Skin epidermis (tissue), 12 donors: Measurements from ENCODE around the gene ZBTB45.
"Not testable (repeated sequence)": the region's sequence is repeated elsewhere in the genome, so short reads cannot be mapped to it uniquely, and the experiment has no call there.

ENCODE experiments used
- H3K27ac ChIP-seq, 21 experiments: fragments of 200-600 bp; sonication (generic) in 11 of 21; one replicate each; pipeline ENCODE4 v1.5.0; 2020; ENCODE audit warnings: mild to moderate bottlenecking in 3 of 21, inconsistent platforms in 2 of 21, moderate library complexity in 2 of 21
- H3K4me3 ChIP-seq, 7 experiments: fragments of 200-600 bp; sonication (generic) in 2 of 7; one replicate each; pipeline ENCODE4 v1.5.0; 2020; ENCODE audit warnings: inconsistent platforms in 2 of 7, mild to moderate bottlenecking in 2 of 7, moderate library complexity in 1 of 7

The ZBTB45 gene

DNA sequence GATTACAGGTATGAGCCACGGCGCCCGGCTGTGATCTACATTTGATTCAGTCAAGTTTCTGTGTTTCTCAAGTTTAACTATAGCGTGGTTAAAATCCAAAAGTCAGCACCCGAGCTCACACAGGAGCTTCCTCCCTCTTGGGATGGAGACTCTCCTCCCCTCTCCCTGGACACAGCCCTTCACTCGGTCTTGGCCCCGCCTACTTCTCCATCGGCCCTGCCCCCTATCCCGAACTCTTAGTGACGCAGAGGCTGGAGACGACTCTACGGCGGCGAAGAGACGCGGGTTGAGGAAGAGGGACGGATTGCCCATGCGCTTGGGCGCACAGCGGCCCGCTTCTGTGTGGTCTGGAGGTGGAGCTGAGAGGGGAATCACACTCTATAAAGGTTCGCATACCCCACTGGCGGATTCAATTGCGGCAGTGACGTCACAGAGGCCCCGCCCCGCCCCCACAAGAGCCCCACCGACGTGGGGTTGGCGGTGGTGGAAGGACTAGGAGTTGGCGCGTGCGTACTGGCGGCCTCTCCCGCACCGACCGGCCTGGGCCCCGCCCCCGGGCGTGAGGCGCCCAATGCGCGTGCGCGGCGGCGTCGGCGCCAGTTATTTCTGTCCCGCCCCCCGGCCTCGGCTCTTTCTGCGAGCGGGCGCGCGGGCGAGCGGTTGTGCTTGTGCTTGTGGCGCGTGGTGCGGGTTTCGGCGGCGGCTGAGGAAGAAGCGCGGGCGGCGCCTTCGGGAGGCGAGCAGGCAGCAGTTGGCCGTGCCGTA, 24.4 kb upstream of the ZBTB45 start, which contains the start of gene TRIM28:
Gene TRIM28 (plus strand): TSS at position 239 of the 765 bp plus-strand sequence. CDS start 694 bp downstream, outside the sequence.
- Histone ChIP-seq H3K4me3 (peak within 1 kb of the TSS; percentile 76 to 96 (median 94)), H3K27ac (peak within 1 kb of the TSS in 20 of 21 experiments; percentile 76 to 96 (median 90))

DNA sequence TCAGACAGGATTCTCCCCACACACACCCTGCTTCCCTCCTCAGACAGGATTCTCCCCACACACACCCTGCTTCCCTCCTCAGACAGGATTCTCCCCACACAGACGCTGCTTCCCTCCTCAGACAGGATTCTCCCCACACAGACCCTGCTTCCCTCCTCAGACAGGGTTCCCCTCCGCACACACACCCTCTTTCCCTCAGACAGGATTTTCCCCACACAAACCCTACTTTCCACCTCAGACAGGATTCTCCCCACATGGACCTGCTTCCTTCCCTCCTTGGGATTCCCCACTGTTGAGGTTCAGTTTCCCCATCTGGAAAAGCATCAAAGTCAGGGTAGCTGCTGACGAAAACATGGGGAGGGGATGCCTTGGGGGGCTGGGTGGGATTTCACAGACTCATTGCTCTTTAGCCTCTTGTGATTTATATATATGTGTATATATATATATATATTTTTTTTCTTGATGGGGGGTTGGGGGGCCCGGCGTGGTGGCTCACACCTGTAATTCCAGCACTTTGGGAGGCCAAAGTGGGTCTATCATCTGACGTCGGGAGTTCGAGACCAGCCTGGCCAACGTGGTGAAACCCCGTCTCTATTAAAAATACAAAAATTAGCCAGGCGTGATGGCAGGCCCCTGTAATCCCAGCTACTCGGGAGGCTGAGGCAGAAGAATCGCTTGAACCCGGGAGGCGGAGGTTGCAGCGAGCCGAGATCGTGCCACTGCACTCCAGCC, 23.2 kb upstream of the ZBTB45 start:
- Histone ChIP-seq H3K4me3 (peak overlapping the region in 3 of 7 experiments; percentile 76 to 96 (median 93)), H3K27ac (peak overlapping the region in 20 of 21 experiments; percentile 76 to 96 (median 90))

DNA sequence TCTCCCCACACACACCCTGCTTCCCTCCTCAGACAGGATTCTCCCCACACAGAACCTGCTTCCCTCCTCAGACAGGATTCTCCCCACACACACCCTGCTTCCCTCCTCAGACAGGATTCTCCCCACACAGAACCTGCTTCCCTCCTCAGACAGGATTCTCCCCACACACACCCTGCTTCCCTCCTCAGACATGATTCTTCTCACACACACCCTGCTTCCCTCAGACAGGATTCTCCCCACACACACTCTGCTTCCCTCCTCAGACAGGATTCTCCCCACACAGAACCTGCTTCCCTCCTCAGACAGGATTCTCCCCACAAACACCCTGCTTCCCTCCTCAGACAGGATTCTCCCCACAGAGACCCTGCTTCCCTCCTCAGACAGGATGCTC, 19.6 kb upstream of the ZBTB45 start:
- peak overlapping the region in 1 of 21 experiments; percentile 40 for H3K27ac ChIP-seq
- H3K4me3 ChIP-seq, result not testable (repeated sequence)

GRCh38 chr19:58538257-58539168, 18.9 kb upstream of the ZBTB45 start:
- Histone ChIP-seq H3K4me3 (peak overlapping the region; percentile 20 to 38 (median 32)), H3K27ac (peak overlapping the region in 13 of 21 experiments; percentile 18 to 85 (median 42))

- H3K27ac ChIP-seq, result no peak overlapping the region
These were observed 17.5 kb upstream of the ZBTB45 start for GRCh38 chr19:58536852-58537798.

DNA sequence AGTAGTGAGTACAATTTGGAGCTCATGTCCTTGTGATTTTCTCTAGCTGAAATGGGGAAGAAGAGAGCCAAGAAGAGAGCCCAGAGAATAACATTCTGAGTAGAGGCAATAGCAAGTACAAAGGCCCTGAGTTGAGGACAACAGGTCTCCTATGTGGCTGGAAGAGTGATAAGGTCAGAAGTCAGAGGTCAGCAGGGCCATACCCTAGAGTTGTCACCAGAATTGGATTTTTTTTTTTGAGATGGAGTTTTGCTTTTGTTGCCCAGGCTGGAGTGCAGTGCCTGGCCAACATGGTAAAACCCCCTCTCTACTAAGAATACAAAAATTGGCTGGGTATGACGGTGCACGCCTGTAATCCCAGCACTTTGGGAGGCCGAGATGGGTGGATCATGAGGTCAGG, 16.2 kb upstream of the ZBTB45 start:
- no peak overlapping the region for H3K4me3 ChIP-seq

More at GRCh38 chr19:58536852-58537798, 17.5 kb upstream of the ZBTB45 start:
- no peak overlapping the region for H3K4me3 ChIP-seq

GRCh38 chr19:58531034-58531840, 11.6 kb upstream of the ZBTB45 start:
- no peak overlapping the region for H3K4me3 ChIP-seq
- H3K27ac ChIP-seq, result no peak overlapping the region

More for the DNA sequence above, 16.2 kb upstream of the ZBTB45 start:
- H3K27ac ChIP-seq, result no peak overlapping the region

- Histone ChIP-seq H3K27ac (no peak overlapping the region), H3K4me3 (no peak overlapping the region)
These were observed 9.8 kb upstream of the ZBTB45 start for GRCh38 chr19:58529405-58529804.

- no peak overlapping the region for H3K27ac ChIP-seq
- no peak overlapping the region for H3K4me3 ChIP-seq
These were observed 3.1 kb upstream of the ZBTB45 start for GRCh38 chr19:58522709-58523108.

GRCh38 chr19:58521651-58522050, 2.0 kb upstream of the ZBTB45 start:
- peak overlapping the region in 1 of 21 experiments; percentile 17 for H3K27ac ChIP-seq

DNA sequence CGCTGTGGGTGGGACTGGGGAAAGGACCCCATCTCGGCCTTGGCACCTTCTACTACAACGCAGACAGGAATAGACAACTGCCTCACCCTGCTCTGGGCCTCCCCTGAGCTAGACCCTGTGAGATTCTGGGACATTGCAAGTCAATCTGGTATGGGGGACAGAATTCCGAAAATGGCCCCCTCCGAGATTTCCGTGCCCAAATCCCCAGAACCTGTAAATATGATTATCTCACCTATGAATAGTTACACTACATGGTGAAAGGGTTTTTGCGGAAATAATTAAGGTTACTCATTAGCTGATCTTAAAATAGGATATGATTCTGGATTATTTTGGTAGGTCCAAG, 618 bp upstream of the ZBTB45 start:
- H3K27ac ChIP-seq, result peak overlapping the region; percentile 81 to 98 (median 95)
- H3K4me3 ChIP-seq, result peak overlapping the region; percentile 71 to 91 (median 81)

More at GRCh38 chr19:58521651-58522050, 2.0 kb upstream of the ZBTB45 start:
- no peak overlapping the region for H3K4me3 ChIP-seq

GRCh38 chr19:58519087-58519354, 589 bp downstream of the ZBTB45 start:
- Histone ChIP-seq H3K27ac (peak overlapping the region; percentile 81 to 98 (median 95)), H3K4me3 (peak overlapping the region; percentile 71 to 91 (median 81))

DNA sequence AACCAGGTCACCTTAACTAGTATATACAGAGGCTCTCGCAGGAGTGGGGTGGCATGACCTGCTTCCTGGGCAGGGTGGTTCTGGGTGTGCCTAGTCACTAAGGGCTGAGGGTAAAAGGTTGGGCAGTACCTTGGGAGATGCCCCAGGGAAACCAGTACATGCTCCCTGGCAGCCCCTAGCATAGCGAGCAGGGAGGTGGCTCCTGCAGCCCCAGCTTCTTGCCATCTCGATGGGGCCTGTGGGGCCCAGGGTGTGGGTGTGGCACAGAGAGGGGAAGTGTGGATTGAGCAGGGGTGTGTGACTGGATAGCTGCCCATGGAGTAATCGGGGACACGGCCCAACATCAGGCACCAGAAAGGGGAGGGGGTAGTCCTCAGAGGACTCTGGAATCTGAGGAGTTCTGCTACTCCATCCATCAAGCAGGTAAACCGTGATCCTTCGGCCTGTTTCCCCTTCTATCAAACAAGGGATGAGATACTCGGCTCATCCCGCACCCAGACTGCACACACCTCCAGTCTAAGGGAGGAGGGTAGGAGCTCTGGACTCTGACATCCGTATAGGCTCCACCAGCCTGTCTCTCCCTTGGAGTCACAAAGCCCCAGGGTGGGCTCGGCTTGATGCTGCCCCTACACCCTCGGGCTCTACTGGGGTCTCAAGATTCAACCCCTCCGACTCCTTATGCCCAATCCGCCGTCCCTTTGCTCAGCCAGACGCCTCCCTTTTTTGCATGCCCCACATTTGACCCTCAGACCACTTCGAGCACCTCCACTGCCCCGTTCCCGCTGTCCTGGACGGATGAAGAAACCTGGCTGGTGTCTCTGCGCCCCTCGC, 1.1 kb downstream of the ZBTB45 start:
- peak overlapping the region; percentile 71 to 91 (median 81) for H3K4me3 ChIP-seq
- H3K27ac ChIP-seq, result peak overlapping the region; percentile 81 to 98 (median 95)

DNA sequence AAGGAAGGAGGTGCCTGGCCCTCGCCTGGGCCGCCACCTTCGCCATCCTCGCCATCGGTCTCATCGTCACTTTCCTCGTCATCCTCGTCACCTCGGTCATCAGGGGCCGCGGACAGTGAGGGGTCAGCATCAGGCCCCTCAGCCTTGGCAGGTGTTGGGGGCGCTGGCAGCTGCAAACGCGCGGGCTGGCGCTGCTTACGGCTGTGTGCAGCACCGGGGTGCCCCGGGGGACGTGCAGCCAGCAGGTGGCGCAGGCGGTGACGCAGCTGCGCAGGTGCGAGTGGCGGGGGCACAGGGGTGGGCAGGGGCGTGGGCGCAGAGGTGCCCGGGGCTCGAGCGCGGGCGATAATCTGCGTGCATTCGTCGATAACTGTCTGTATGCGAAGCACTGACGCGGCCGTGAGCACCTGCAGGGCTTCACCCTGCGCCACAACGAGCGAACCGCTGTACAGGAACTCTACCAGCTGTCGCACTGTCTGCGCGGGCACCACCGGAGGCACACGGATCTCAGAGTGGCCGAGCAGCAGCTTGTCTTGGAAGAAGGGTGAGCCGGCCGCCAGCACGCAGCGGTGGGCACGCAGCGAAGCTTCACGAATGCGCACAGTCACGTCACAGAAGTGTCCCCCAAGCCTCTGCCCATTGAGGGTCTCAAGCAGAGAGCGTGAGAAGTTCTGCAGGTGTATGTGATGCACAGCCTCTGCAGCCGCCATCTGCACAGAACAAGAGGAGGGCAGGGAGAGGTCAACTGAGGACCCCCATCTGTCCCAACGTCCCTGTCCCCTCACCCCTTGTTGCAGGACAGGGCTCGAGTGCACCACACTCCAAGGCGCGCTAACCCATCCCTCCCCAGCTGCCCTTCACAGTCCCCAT, 2.4 kb downstream of the ZBTB45 start:
- Histone ChIP-seq H3K27ac (peak overlapping the region in 6 of 21 experiments; percentile 85 to 98 (median 97)), H3K4me3 (no peak overlapping the region)

- H3K27ac ChIP-seq, result peak overlapping the region in 1 of 21 experiments; percentile 10
- H3K4me3 ChIP-seq, result no peak overlapping the region
These were observed 3.3 kb downstream of the ZBTB45 start for GRCh38 chr19:58516246-58516836.

GRCh38 chr19:58515259-58515658, 4.4 kb downstream of the ZBTB45 start:
- no peak overlapping the region for H3K4me3 ChIP-seq
- no peak overlapping the region for H3K27ac ChIP-seq
